Fibroblast of the aortic adventitia (primary cell): Measurements from ENCODE around the gene ATP6V0E2. TPM values are rescaled to one million over a fixed set of nuclear protein-coding genes. Genes with fewer than 3 reads are reported as not detected.
"Not testable (repeated sequence)": the region's sequence is repeated elsewhere in the genome, so short reads cannot be mapped to it uniquely, and the experiment has no call there.

Experiments used
- DNase-seq: peaks from one replicate; pipeline ENCODE4 v3.0.0-alpha.2; 2010; ENCODE audit warnings: low read depth
- H3K4me3 ChIP-seq: 2 replicates; pipeline ENCODE4 v1.5.1; 2011; ENCODE audit warnings: low read depth, mild to moderate bottlenecking, control low read depth, low read length, moderate library complexity
- CTCF ChIP-seq: IDR thresholded peaks from 2 replicates; pipeline ENCODE4 v1.5.1; 2011; ENCODE audit warnings: mild to moderate bottlenecking, low read length, control low read depth, inconsistent platforms; ENCODE audit not compliant: insufficient read depth
- total RNA-seq: library from RNA; depleted of rRNA; stranded (reverse); fragments of >200 nt; gene quantifications from 2 replicates; pipeline ENCODE4 v1.2.3, GENCODE V29; 2012; ENCODE audit warnings: low replicate concordance

The ATP6V0E2 gene
- total RNA-seq, 1 donor: 22.5 TPM

- no peak for TF ChIP-seq CTCF
- no peak for DNase-seq
- H3K4me3 ChIP-seq: no peak overlapping the region
Measured at GRCh38 chr7:149827089-149827981, 46.4 kb upstream of the ATP6V0E2 start.

DNA sequence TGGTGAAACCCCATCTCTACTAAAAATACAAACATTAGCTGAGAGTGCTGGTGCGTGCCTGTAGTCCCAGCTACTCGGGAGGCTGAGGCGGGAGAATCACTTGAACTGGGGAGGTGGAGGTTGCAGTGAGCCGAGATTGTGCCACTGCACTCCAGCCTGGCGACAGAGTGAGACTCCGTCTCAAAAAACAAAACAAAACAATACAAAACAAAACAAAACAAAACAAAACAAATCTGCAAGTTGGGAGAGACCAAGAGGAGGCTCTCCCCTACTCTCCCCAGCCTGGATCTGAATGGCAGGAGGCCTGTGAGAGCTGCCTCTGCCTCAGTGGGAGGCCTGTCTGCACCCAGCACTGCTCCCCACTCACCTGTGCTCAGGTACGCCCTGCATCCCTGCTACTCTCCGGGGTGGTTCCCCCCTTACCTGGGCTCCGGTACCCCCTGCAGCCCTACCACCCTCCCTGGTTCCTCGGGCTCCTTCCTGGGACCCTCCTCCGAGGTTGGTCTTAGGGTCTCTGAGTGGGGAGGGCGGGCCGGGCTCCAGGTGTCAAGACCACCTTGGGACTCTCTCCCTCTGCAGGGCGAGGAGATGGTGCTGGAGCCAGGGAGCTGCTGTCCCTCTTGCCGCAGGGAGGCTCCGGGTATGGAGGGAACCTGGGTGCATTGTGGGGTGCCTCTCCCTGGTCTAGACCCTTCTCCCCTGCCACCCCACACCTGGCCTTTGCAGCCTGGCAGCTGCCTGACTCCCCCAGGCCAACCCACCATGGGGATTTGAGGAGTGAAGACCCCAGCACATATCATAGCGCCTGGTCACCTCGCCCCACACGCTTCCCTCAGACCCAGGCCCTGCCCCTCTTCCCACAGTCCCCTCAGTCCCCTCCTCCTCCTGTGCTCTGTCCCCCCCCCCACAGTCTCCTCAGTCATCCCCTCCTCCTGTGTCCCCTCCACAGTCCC, 45.1 kb upstream of the ATP6V0E2 start:
- no peak for DNase-seq
- H3K4me3 ChIP-seq: no peak overlapping the region
- no peak for TF ChIP-seq CTCF

GRCh38 chr7:149830527-149830926, 43.2 kb upstream of the ATP6V0E2 start:
- not testable (repeated sequence) for DNase-seq, H3K4me3 ChIP-seq

- TF ChIP-seq CTCF: no peak
- no peak for DNase-seq
- no peak overlapping the region for H3K4me3 ChIP-seq
Measured at GRCh38 chr7:149830997-149831740, 42.6 kb upstream of the ATP6V0E2 start.

- no peak for TF ChIP-seq CTCF
- DNase-seq: no peak
- no peak overlapping the region for H3K4me3 ChIP-seq
Measured at GRCh38 chr7:149831741-149832219, 42.0 kb upstream of the ATP6V0E2 start.

DNA sequence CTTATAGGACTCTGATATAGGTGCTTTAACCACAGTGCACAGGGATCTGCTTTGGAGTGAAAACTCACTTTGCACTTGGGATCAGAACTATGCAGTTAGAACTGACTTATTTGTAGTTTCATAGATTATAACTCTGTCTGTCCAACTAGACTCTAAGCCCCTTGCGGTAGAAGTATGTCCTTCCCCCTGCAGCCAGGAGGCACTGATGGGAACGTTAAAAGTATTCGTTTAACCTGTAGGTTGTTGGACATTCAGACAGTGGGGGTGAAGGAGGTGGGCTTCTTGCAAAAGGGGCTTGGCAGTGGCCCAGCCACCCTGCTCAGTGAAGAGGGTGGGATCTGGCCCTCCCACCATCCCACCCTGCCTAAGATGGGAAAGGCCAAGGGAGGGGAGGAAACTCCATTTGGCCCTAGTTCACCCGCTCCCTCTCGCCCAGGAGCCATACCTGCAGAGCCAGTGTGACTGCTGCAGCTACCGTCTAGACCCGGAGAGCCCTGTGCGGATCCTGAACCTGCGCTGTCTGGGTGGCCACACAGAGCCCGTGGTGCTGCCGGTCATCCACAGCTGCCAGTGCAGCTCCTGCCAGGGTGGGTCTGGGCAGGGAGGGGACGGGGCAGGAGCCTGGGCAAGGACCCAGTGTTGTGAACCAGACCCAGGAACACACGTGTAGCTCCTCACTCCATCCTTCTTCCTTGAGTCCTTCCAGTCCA, 41.3 kb upstream of the ATP6V0E2 start:
- H3K4me3 ChIP-seq: no peak overlapping the region
- TF ChIP-seq CTCF: no peak
- DNase-seq: no peak
